Mammary epithelial cell (primary cell): ENCODE measurements around the gene SEPTIN2.

ENCODE experiments used
- EZH2 ChIP-seq: IDR thresholded peaks from 2 replicates; pipeline ENCODE4 v1.6.1; 2012; ENCODE audit warnings: low read length, inconsistent platforms, borderline replicate concordance
- TF ChIP-seq, protein P1 (sequence below), 2 donors: IDR thresholded peaks in 1 of 2; conservative IDR thresholded peaks in 1 of 2; 2 replicates each; pipeline ENCODE4 v1.5.1; 2011 to 2012; ENCODE audit warnings: inconsistent platforms in 2 of 2, low read length in 2 of 2, mild to moderate bottlenecking in 2 of 2, control low read depth in 1 of 2, low read depth in 1 of 2; ENCODE audit not compliant: insufficient read depth in 1 of 2; ENCODE audit errors: extremely low read depth in 1 of 2

- TF ChIP-seq, protein P1, sequence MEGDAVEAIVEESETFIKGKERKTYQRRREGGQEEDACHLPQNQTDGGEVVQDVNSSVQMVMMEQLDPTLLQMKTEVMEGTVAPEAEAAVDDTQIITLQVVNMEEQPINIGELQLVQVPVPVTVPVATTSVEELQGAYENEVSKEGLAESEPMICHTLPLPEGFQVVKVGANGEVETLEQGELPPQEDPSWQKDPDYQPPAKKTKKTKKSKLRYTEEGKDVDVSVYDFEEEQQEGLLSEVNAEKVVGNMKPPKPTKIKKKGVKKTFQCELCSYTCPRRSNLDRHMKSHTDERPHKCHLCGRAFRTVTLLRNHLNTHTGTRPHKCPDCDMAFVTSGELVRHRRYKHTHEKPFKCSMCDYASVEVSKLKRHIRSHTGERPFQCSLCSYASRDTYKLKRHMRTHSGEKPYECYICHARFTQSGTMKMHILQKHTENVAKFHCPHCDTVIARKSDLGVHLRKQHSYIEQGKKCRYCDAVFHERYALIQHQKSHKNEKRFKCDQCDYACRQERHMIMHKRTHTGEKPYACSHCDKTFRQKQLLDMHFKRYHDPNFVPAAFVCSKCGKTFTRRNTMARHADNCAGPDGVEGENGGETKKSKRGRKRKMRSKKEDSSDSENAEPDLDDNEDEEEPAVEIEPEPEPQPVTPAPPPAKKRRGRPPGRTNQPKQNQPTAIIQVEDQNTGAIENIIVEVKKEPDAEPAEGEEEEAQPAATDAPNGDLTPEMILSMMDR (conservative IDR thresholded peaks at IDR 0.05 in 1 of 2, IDR thresholded peaks at IDR 0.05 in 1 of 2; ENCODE audit: extremely low read depth in 1 of 2, insufficient read depth in 1 of 2, low read depth in 1 of 2, low read length in 2 of 2) = no peak
- no peak for TF ChIP-seq EZH2
These were observed 40.2 kb upstream of the SEPTIN2 start for GRCh38 chr2:241275504-241275903.
